Measurements from ENCODE around the gene CNN3.

Gene CNN3

GRCh38 chr1:94887603-94888171 lies 39.2 kb downstream of the CNN3 start:
- no peak for DNase-seq (ENCODE audit: low spot score)

- DNase-seq (ENCODE audit: low spot score) = no peak
These were observed 39.8 kb downstream of the CNN3 start for GRCh38 chr1:94887106-94887505.

GRCh38 chr1:94886361-94886760 lies 40.5 kb downstream of the CNN3 start:
- no peak for DNase-seq (ENCODE audit: low spot score)

GRCh38 chr1:94884507-94884906 lies 42.4 kb downstream of the CNN3 start:
- DNase-seq (ENCODE audit: low spot score) = no peak

GRCh38 chr1:94884106-94884505 lies 42.8 kb downstream of the CNN3 start:
- DNase-seq (ENCODE audit: low spot score) = peak; percentile 73

GRCh38 chr1:94883691-94884090 lies 43.2 kb downstream of the CNN3 start:
- DNase-seq (ENCODE audit: low spot score) = no peak

GRCh38 chr1:94878329-94878728 lies 48.6 kb downstream of the CNN3 start:
- no peak for DNase-seq (ENCODE audit: low spot score)

- DNase-seq (ENCODE audit: low spot score) = no peak
These were observed 50.5 kb downstream of the CNN3 start for GRCh38 chr1:94876362-94876761.

- no peak for DNase-seq (ENCODE audit: low spot score)
These were observed 51.1 kb downstream of the CNN3 start for GRCh38 chr1:94875794-94876193.

GRCh38 chr1:94874423-94874822 lies 52.5 kb downstream of the CNN3 start:
- DNase-seq (ENCODE audit: low spot score) = no peak

GRCh38 chr1:94873520-94874351 lies 53.2 kb downstream of the CNN3 start:
- no peak for DNase-seq (ENCODE audit: low spot score)

- DNase-seq (ENCODE audit: low spot score) = no peak
These were observed 54.0 kb downstream of the CNN3 start for GRCh38 chr1:94872771-94873495.

GRCh38 chr1:94871031-94871430 lies 55.9 kb downstream of the CNN3 start:
- no peak for DNase-seq (ENCODE audit: low spot score)

GRCh38 chr1:94866164-94866807 lies 60.6 kb downstream of the CNN3 start:
- DNase-seq (ENCODE audit: low spot score) = no peak

- DNase-seq (ENCODE audit: low spot score) = no peak
These were observed 61.5 kb downstream of the CNN3 start for GRCh38 chr1:94865360-94865759.

- no peak for DNase-seq (ENCODE audit: low spot score)
These were observed 62.1 kb downstream of the CNN3 start for GRCh38 chr1:94864821-94865220.

- DNase-seq (ENCODE audit: low spot score) = no peak
These were observed 63.0 kb downstream of the CNN3 start for GRCh38 chr1:94863919-94864318.

GRCh38 chr1:94863297-94863911 lies 63.5 kb downstream of the CNN3 start:
- DNase-seq (ENCODE audit: low spot score) = no peak

GRCh38 chr1:94862718-94863117 lies 64.2 kb downstream of the CNN3 start:
- no peak for DNase-seq (ENCODE audit: low spot score)

GRCh38 chr1:94859174-94859573 lies 67.7 kb downstream of the CNN3 start:
- no peak for DNase-seq (ENCODE audit: low spot score)

GRCh38 chr1:94858276-94858675 lies 68.6 kb downstream of the CNN3 start:
- DNase-seq (ENCODE audit: low spot score) = no peak

GRCh38 chr1:94856868-94857267 lies 70.0 kb downstream of the CNN3 start:
- DNase-seq (ENCODE audit: low spot score) = no peak

All from left forelimb (tissue), 1 donor.